HG03066 (cell line): ENCODE measurements around the gene CHCHD6.

ENCODE experiments used
- ATAC-seq: cut with Tn5 transposase; IDR thresholded peaks from one replicate; pipeline ENCODE4 v1.9.1; 2021; ENCODE audit warnings: low read depth; ENCODE audit not compliant: unreplicated experiment

Gene CHCHD6

GRCh38 chr3:126737527-126737926 is 33.5 kb downstream of the CHCHD6 start:
- no peak for ATAC-seq

- ATAC-seq, result no peak
Observed at GRCh38 chr3:126742057-126742456, 38.0 kb downstream of the CHCHD6 start.

- no peak for ATAC-seq
Observed at GRCh38 chr3:126743350-126743749, 39.3 kb downstream of the CHCHD6 start.

- no peak for ATAC-seq
Observed at GRCh38 chr3:126743781-126744180, 39.7 kb downstream of the CHCHD6 start.

- ATAC-seq, result no peak
Observed at GRCh38 chr3:126745760-126746394, 41.8 kb downstream of the CHCHD6 start.

- no peak for ATAC-seq
Observed at GRCh38 chr3:126746395-126747177, 42.5 kb downstream of the CHCHD6 start.

GRCh38 chr3:126747768-126748167 is 43.7 kb downstream of the CHCHD6 start:
- no peak for ATAC-seq

GRCh38 chr3:126748701-126749546 is 44.9 kb downstream of the CHCHD6 start:
- no peak for ATAC-seq

GRCh38 chr3:126749547-126749875 is 45.5 kb downstream of the CHCHD6 start:
- no peak for ATAC-seq

- no peak for ATAC-seq
Observed at GRCh38 chr3:126749931-126750755, 46.1 kb downstream of the CHCHD6 start.

GRCh38 chr3:126750756-126751121 is 46.7 kb downstream of the CHCHD6 start:
- no peak for ATAC-seq

- ATAC-seq, result no peak
Observed at GRCh38 chr3:126751611-126752302, 47.7 kb downstream of the CHCHD6 start.

GRCh38 chr3:126752303-126753190 is 48.5 kb downstream of the CHCHD6 start:
- ATAC-seq, result peak; percentile 63

- no peak for ATAC-seq
Observed at GRCh38 chr3:126753191-126754160, 49.4 kb downstream of the CHCHD6 start.

- ATAC-seq, result no peak
Observed at GRCh38 chr3:126755866-126756265, 51.8 kb downstream of the CHCHD6 start.

GRCh38 chr3:126758026-126758425 is 54.0 kb downstream of the CHCHD6 start:
- ATAC-seq, result no peak

GRCh38 chr3:126758882-126759281 is 54.8 kb downstream of the CHCHD6 start:
- ATAC-seq, result no peak

GRCh38 chr3:126760541-126760940 is 56.5 kb downstream of the CHCHD6 start:
- ATAC-seq, result no peak
